ENCODE results near the gene CNPY3.

DNA sequence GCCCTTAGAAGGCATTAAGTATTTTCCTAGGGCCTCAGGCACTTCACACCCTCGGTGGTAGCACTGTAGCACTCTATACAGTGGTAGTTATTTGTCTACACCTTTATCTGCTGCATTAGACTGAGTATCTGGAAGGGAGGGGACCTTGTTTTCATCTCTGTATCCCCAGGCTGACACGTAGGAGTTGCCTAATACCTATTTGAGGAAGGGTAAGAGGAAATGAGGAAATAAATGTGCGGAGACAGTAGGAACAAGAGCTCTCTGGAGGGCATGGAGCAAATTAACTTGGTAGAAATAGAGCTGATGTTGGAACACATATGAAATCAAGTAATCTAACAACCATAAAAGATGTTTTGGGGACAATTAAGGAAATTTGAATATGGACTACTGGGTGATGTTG is 3.9 kb downstream of the CNPY3 start:
- TF ChIP-seq, protein P1, sequence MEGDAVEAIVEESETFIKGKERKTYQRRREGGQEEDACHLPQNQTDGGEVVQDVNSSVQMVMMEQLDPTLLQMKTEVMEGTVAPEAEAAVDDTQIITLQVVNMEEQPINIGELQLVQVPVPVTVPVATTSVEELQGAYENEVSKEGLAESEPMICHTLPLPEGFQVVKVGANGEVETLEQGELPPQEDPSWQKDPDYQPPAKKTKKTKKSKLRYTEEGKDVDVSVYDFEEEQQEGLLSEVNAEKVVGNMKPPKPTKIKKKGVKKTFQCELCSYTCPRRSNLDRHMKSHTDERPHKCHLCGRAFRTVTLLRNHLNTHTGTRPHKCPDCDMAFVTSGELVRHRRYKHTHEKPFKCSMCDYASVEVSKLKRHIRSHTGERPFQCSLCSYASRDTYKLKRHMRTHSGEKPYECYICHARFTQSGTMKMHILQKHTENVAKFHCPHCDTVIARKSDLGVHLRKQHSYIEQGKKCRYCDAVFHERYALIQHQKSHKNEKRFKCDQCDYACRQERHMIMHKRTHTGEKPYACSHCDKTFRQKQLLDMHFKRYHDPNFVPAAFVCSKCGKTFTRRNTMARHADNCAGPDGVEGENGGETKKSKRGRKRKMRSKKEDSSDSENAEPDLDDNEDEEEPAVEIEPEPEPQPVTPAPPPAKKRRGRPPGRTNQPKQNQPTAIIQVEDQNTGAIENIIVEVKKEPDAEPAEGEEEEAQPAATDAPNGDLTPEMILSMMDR (IDR thresholded peaks at IDR 0.05): no peak
- peak in 1 of 2 donors; percentile 12 for TF ChIP-seq POLR2AphosphoS5 (IDR thresholded peaks at IDR 0.05)
- no peak for TF ChIP-seq POLR2A (IDR thresholded peaks at IDR 0.05)

Measured in upper lobe of left lung (tissue), 4 donors.